Stimulated activated CD8-positive, alpha-beta memory T cell treated with anti-CD3 and anti-CD28 coated beads, Interleukin-15, amount 100 ng/mL, for 48 hours (primary cell): ENCODE data around the gene PHKA1.
A peak's percentile ranks its signal among the peaks of the same experiment; 100 is the strongest.
"Not testable (repeated sequence)": the region's sequence is repeated elsewhere in the genome, so short reads cannot be mapped to it uniquely, and the experiment has no call there.

Experiments
- DNase-seq, 2 donors: peaks; one replicate each; pipeline ENCODE4 v3.0.0-alpha.2; 2020; ENCODE audit warnings: low read depth in 2 of 2

The PHKA1 gene

GRCh38 chrX:72572248-72573157, 141.6 kb downstream of the PHKA1 start, which contains the start of gene HDAC8:
TSS of gene HDAC8 (minus strand) at chrX:72572843. CDS start at chrX:72572761, 82 bp downstream.
- DNase-seq: peak in 1 of 2 donors; percentile 23

DNA sequence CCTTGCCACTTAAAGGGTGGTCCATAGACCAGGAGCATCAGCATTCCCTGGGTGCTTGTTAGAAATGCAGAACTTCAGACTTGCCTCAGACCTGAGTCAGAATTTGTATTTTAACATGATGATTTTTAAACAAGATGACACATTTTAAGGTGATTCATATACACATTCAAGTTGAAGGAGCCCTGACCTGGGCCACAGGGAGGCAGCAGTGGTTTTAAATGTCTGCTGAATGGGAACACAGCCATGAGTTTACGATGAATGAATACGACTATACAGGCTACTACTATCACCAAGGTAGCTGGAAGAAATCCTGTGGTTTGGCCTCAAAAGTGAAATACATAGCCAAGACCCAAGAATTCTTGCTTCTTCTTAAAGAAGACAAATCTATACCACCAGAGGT, 144.3 kb downstream of the PHKA1 start:
- DNase-seq: peak in 1 of 2 donors; percentile 7

DNA sequence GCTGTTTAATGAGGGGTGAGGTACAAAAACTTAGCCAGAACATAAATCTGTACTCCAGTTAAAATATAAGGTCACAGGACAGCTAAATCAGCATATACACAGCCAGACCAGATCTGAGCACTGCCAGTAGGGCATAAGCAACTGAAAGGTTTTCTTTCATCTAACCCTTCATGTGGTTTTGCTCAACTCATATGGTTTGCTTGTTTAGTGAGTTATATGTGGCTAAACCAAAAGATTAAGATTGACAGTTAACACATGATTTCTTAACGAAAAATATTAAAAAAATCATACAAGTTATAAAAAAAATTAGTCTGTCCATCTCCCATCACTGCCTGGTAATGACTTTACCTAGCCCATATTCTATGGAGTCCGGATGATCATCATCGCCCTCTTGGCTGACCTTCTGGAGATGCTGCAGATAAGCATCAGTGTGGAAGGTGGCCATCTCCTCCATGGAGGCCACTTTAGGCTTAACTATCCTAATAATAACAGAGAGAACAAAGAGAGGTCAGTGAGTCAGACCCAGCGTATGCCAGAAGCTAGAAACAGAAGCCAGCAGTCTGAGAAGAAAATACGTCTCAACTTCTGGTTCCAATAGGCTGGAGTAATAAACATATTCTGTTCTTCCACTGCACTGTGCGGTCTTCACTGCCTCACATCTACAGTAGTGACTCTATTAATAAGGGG, 145.6 kb downstream of the PHKA1 start:
- DNase-seq: no peak

DNA sequence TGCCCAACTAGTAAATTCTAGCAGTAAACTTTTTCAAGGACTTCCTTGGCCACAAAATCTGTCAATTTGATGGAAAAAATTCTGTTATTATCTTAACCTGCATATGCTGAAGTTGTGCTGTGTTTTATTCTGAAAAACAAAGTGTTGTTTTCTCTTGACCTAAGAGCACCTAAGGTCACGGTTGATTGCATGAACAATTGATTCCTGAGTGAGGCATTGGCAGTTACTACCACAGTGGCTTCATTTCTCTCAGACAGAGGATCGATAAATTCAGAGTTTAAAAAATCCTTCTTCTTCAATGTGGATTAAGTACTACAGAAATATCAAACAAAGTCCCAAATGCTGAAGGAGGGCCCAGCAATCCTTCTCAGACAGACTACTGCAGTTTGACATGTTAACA, 147.7 kb downstream of the PHKA1 start:
- no peak for DNase-seq

DNA sequence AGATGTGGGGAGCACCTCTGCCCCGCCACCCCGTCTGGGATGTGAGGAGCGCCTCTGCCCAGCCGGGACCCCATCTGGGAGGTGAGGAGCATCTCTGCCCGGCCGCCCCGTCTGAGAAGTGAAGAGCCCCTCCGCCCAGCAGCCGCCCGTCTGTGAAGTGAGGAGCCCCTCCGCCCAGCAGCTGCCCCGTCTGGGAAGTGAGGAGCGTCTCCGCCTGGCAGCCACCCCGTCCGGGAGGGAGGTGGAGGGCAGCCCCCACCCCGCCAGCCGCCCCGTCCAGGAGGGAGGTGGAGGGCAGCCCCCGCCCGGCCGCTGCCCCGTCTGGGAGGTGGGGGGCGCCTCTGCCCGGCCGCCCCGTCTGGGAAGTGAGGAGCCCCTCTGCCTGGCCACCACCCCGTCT, 154.5 kb downstream of the PHKA1 start:
- DNase-seq: not testable (repeated sequence)

- no peak for DNase-seq
These were observed 159.5 kb downstream of the PHKA1 start for GRCh38 chrX:72554448-72555140.

GRCh38 chrX:72552443-72552842, 161.7 kb downstream of the PHKA1 start:
- DNase-seq: not testable (repeated sequence)

GRCh38 chrX:72545990-72546389, 168.1 kb downstream of the PHKA1 start:
- DNase-seq: no peak

DNA sequence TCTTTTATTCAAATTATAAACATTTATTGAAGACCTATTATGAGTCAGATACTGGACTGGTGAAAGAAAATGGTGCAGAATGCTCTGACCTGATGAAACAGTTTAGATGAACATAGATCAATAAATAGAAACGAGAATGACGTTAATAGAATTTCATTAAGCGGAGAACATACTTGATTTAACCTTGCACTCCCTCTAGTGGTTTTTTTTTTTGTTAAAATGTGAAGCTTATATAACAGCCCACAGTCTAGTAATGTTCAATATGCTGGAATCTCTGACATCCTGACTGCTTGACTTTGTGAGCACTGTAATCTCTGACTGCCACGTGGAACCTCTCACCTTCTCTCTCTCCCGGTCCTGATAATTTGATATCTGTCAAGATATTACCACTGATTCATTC, 173.8 kb downstream of the PHKA1 start:
- DNase-seq: no peak

- DNase-seq: no peak
These were observed 174.3 kb downstream of the PHKA1 start for GRCh38 chrX:72539822-72540221.

DNA sequence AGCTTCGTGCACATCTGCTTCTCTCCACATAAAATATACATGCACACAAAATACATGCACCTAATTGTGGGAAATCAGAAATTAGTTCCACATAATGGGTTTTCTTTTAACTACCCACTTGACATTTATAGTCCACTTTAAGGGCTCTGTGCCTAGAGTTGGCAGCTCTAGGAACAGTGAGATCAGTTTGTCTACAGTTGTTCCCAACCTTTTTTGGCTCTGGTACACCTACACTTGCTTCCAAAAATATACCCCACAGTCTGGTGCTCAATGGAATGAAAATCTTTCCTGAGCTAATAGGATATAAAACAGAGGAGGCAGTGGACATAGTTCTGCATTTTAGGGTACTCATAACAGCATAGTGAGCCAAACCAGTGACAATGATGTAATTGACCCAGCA, 177.6 kb downstream of the PHKA1 start:
- DNase-seq: no peak

DNA sequence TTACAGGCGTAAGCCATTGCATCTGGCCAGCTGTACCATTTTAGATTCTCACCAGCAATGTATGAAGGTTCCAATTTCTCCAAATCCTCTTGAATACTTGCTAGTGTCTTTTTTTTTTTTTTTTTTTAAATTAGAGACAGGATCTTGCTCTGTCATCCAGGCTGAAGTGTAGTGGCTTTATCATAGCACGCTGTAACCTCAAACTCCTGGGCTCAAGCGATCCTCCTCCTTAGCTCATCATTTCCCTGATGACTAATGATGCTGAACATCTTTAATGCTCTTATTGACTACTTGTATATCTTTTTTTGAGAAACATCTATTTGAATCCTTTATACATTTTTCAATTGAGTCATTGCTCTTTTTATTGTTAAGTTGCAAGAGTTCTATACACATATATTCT, 181.7 kb downstream of the PHKA1 start:
- DNase-seq: no peak
